IMR-90 (cell line): ENCODE data around the gene HOXB2. TPM values are rescaled to one million over a fixed set of nuclear protein-coding genes. Genes with fewer than 3 reads are reported as not detected.

Experiments
- ATAC-seq: fragments of 200-7000 bp; cut with Tn5 transposase; 2 replicates; pipeline ENCODE4 v1.9.1; 2020; ENCODE audit warnings: low read depth, mild to moderate bottlenecking, moderate library complexity
- BruUV-seq: library from RNA; stranded (reverse); fragments of 400-500 nt; replicated peaks from 2 replicates; lab custom pipeline; 2021; lab: Mats Ljungman, UMichigan
- CTCF ChIA-PET: fragments of 300-600 bp; formaldehyde crosslinking; extraction: SDS; loops from one replicate; lab custom pipeline; 2021; ENCODE audit warnings: antibody characterized with exemption; lab: Yijun Ruan, JAX
- POLR2A ChIA-PET: fragments of 300-600 bp; sonication (Branson Sonifier 250); formaldehyde crosslinking; loops from one replicate; lab custom pipeline; 2022; ENCODE audit warnings: antibody characterized with exemption; ENCODE audit not compliant: unreplicated experiment; lab: Charles Lee
- DNase-seq: peaks from one replicate; pipeline ENCODE4 v3.0.0; 2013
- H2AFZ ChIP-seq: replicated peaks from 2 replicates; pipeline ENCODE3; 2013; ENCODE audit warnings: low read length, mild to moderate bottlenecking; ENCODE audit not compliant: poor library complexity
- H2AK5ac ChIP-seq: 2 replicates; pipeline ENCODE4 v1.6.1; 2013; ENCODE audit warnings: low read depth, low read length, inconsistent platforms
- H2AK9ac ChIP-seq: replicated peaks from 2 replicates; pipeline ENCODE3; 2013; ENCODE audit warnings: mild to moderate bottlenecking, low read depth, low read length, moderate library complexity; ENCODE audit not compliant: poor library complexity
- H2BK120ac ChIP-seq: 2 replicates; pipeline ENCODE4 v1.6.1; 2013; ENCODE audit warnings: low read depth, low read length, inconsistent platforms
- H2BK15ac ChIP-seq: 3 replicates; pipeline ENCODE4 v1.6.1; 2013; ENCODE audit warnings: low read depth, low read length, inconsistent platforms
- H2BK20ac ChIP-seq: 2 replicates; pipeline ENCODE4 v1.6.1; 2013; ENCODE audit warnings: low read depth, mild to moderate bottlenecking, inconsistent platforms, low read length, moderate library complexity
- H2BK5ac ChIP-seq: 2 replicates; pipeline ENCODE4 v1.6.1; 2013; ENCODE audit warnings: mild to moderate bottlenecking, low read depth, low read length, inconsistent platforms; ENCODE audit not compliant: poor library complexity, severe bottlenecking
- H3K14ac ChIP-seq: replicated peaks from 2 replicates; pipeline ENCODE4 v1.6.1; 2013; ENCODE audit warnings: low read depth, low read length, inconsistent platforms
- H3K18ac ChIP-seq: 2 replicates; pipeline ENCODE4 v1.6.1; 2013; ENCODE audit warnings: low read depth, low read length, control low read depth
- H3K23ac ChIP-seq: 2 replicates; pipeline ENCODE4 v1.6.1; 2013; ENCODE audit warnings: low read depth, low read length, inconsistent platforms
- H3K27ac ChIP-seq: 2 replicates; pipeline ENCODE4 v1.5.1; 2013; ENCODE audit warnings: mild to moderate bottlenecking, control low read depth, low read length; ENCODE audit not compliant: insufficient read depth
- H3K27me3 ChIP-seq: 2 replicates; pipeline ENCODE4 v1.6.1; 2013; ENCODE audit warnings: low read length; ENCODE audit not compliant: control insufficient read depth, insufficient read depth
- H3K36me3 ChIP-seq: 2 replicates; pipeline ENCODE4 v1.6.1; 2013; ENCODE audit warnings: low read length, mixed read lengths; ENCODE audit not compliant: control insufficient read depth, insufficient read depth
- H3K4ac ChIP-seq: 2 replicates; pipeline ENCODE4 v1.6.1; 2013; ENCODE audit warnings: low read depth, low read length, inconsistent platforms
- H3K4me1 ChIP-seq: 2 replicates; pipeline ENCODE4 v1.6.1; 2013; ENCODE audit warnings: low read length, mixed read lengths; ENCODE audit not compliant: control insufficient read depth, insufficient read depth
- H3K4me2 ChIP-seq: 2 replicates; pipeline ENCODE4 v1.6.1; 2013; ENCODE audit warnings: low read depth, mild to moderate bottlenecking, control low read depth, low read length, moderate library complexity
- H3K4me3 ChIP-seq: 2 replicates; pipeline ENCODE4 v1.5.1; 2013; ENCODE audit warnings: low read depth, mild to moderate bottlenecking, control low read depth, low read length, moderate library complexity; ENCODE audit not compliant: insufficient read depth
- H3K56ac ChIP-seq: 2 replicates; pipeline ENCODE4 v1.6.1; 2013; ENCODE audit warnings: low read length, inconsistent platforms; ENCODE audit not compliant: insufficient read depth; ENCODE audit errors: extremely low read depth
- H3K79me1 ChIP-seq, 2 experiments: 2 replicates each; pipeline ENCODE4 v1.6.1; 2013; ENCODE audit warnings: low read length in 2 of 2, inconsistent platforms in 1 of 2, low read depth in 1 of 2
- H3K9ac ChIP-seq: 2 replicates; pipeline ENCODE4 v1.6.1; 2013; ENCODE audit warnings: low read depth, low read length, control low read depth
- H3K9me1 ChIP-seq: 2 replicates; pipeline ENCODE4 v1.6.1; 2013; ENCODE audit warnings: low read length, inconsistent platforms; ENCODE audit not compliant: insufficient read depth
- H3K9me3 ChIP-seq: 2 replicates; pipeline ENCODE4 v1.6.1; 2013; ENCODE audit warnings: low read length; ENCODE audit not compliant: control insufficient read depth, insufficient read depth
- H4K20me1 ChIP-seq: 2 replicates; pipeline ENCODE4 v1.6.1; 2013; ENCODE audit warnings: low read length, inconsistent platforms; ENCODE audit not compliant: insufficient read depth
- H4K5ac ChIP-seq: 2 replicates; pipeline ENCODE4 v1.6.1; 2013; ENCODE audit warnings: mild to moderate bottlenecking, low read depth, low read length, control low read depth
- H4K8ac ChIP-seq, 2 experiments: 2 replicates each; pipeline ENCODE4 v1.6.1; 2013; ENCODE audit warnings: low read depth in 2 of 2, low read length in 2 of 2, control low read depth in 1 of 2, inconsistent platforms in 1 of 2
- H4K91ac ChIP-seq: 2 replicates; pipeline ENCODE4 v1.6.1; 2013; ENCODE audit warnings: low read depth, low read length, inconsistent platforms; ENCODE audit not compliant: insufficient read depth
- CHD1 ChIP-seq: IDR thresholded peaks from 2 replicates; pipeline ENCODE4 v1.6.1; 2012; ENCODE audit warnings: low read depth, low read length, improper control_type of control experiment
- FOS ChIP-seq: fragments of 150-350 bp; IDR thresholded peaks from 2 replicates; pipeline ENCODE4 v1.6.1; 2016; ENCODE audit warnings: low read depth, low read length
- MAFK ChIP-seq: IDR thresholded peaks from 2 replicates; pipeline ENCODE4 v1.6.1; 2012; ENCODE audit warnings: low read depth, low read length, improper control_type of control experiment
- MXI1 ChIP-seq: IDR thresholded peaks from 2 replicates; pipeline ENCODE4 v1.6.1; 2012; ENCODE audit warnings: low read depth, mild to moderate bottlenecking, low read length, moderate library complexity, borderline replicate concordance
- NFE2L2 ChIP-seq: fragments of 150-350 bp; IDR thresholded peaks from 2 replicates; pipeline ENCODE4 v1.6.1; 2016; ENCODE audit warnings: low read depth, mild to moderate bottlenecking, low read length
- SMC3 ChIP-seq: fragments of 150-350 bp; IDR thresholded peaks from 2 replicates; pipeline ENCODE4 v1.6.1; 2016; ENCODE audit warnings: low read depth, mild to moderate bottlenecking, antibody characterized with exemption, low read length, moderate library complexity
- WGBS, 2 experiments: methylation state at CpG; one replicate each; pipeline versions ENCODE4 v1.1.5 to v1.1.7; 2013; ENCODE audit warnings: missing lambda C conversion rate in 2 of 2; ENCODE audit not compliant: insufficient read length in 1 of 2; ENCODE audit errors: extremely low coverage in 2 of 2; 5-methylcytosine and 5-hydroxymethylcytosine counted together
- dilution Hi-C: fragments of 300-500 bp; cut with HindIII; formaldehyde crosslinking; loops from one replicate; pipeline ENCODE4 v1.14.3; 2018; ENCODE audit warnings: low sequenced_read_pairs; ENCODE audit not compliant: unreplicated experiment
- in situ Hi-C: fragments of 300-500 bp; cut with MboI; formaldehyde crosslinking; loops from 3 replicates; pipeline ENCODE4 v1.14.3; 2019; ENCODE audit warnings: low sequenced_read_pairs, inconsistent platforms, mixed read lengths
- intact Hi-C: fragments of 100-400 bp; cut with micrococcal nuclease; formaldehyde crosslinking; loops from 2 replicates; pipeline ENCODE4 v1.10.0; 2022
- polyA plus RNA-seq, 3 experiments: library from polyadenylated mRNA; depleted of rRNA; stranded (reverse); fragments of >200 nt; gene quantifications; 2 replicates each; pipeline ENCODE4 v1.2.3, GENCODE V29; 2012; ENCODE audit warnings: low replicate concordance in 1 of 3
- total RNA-seq: library from RNA; depleted of rRNA; stranded (reverse); fragments of >200 nt; gene quantifications from 2 replicates; pipeline ENCODE4 v1.2.3, GENCODE V29; 2012

HOXB2 gene
- total and polyA plus RNA-seq, 2 of the 4 experiments (the other 2 are of a cell fraction): 2.7 to 29.9 TPM

DNA sequence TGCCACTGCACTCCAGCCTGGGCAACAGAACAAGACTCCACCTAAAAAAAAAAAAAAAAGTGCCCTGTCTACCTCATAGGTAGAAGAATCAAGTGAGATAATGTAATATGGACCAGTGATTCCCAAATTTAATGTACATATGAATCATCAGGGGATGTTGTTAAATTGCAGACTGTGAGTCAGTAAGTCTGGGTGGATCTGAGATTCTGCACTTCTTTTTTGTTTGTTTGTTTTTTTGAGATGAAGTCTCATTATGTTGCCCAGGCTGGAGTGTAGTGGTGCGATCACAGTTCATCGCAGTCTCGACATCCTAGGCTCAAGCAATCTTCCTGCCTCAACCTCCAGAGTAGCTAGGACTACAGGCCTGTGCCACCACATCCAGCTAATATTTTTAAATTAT is 45.7 kb downstream of the HOXB2 start:
- DNase-seq (peak; percentile 72), ATAC-seq (no peak)
- no CpG with 5 or more reads among the region's 3 CpGs for WGBS, 2 experiments

More for the DNA sequence above, 45.7 kb downstream of the HOXB2 start:
- Histone ChIP-seq H2BK120ac (no peak overlapping the region), H4K8ac (no peak overlapping the region), H3K27me3 (no peaks in the 10 kb centered on the region), H3K4me1 (peaks cover 32% of the 10 kb centered on the region), H3K4ac (peak overlapping the region; percentile 33; the same call in 1 of the 2 replicates), H3K9me1 (peaks cover 26% of the 10 kb centered on the region), H3K14ac (no peak overlapping the region), H3K4me2 (no peak overlapping the region), H4K5ac (no peak overlapping the region), H3K9me3 (no peaks in the 10 kb centered on the region), H2BK5ac (no peak overlapping the region), H3K36me3 (no peaks in the 10 kb centered on the region), H2AK9ac (no peak overlapping the region), H2BK15ac (no peak overlapping the region), H3K23ac (no peak overlapping the region), H3K56ac (no peak overlapping the region), H3K79me1 (peaks cover 0 to 24% of the 10 kb centered on the region in 2 experiments; a peak in 2 of 4 replicates), H4K20me1 (no peaks in the 10 kb centered on the region; the same call in 1 of the 2 replicates), H3K27ac (no peak overlapping the region; the same call in 1 of the 2 replicates), H2BK20ac (no peak overlapping the region), H4K91ac (no peak overlapping the region), H2AK5ac (peak overlapping the region; percentile 71), H3K18ac (no peak overlapping the region), H2AFZ (no peak overlapping the region), H3K4me3 (no peak overlapping the region), H3K9ac (no peak overlapping the region)
- intact Hi-C loops (no loop called here), in situ Hi-C loops (no loop called here), dilution Hi-C loops (no loop called here)
- POLR2A ChIA-PET: no interaction called here
- TF ChIP-seq FOS: peak; percentile 76
- TF ChIP-seq CHD1: no peak
- TF ChIP-seq SMC3: no peak
- no peak for TF ChIP-seq MXI1
- no peak for TF ChIP-seq NFE2L2
- no peak for TF ChIP-seq MAFK
- CTCF ChIA-PET: no interaction called here
- no TSS peak for BruUV-seq
